Stimulated activated CD4-positive, alpha-beta T cell treated with anti-CD3 and anti-CD28 coated beads, Interleukin-12 subunit alpha, Interleukin-12 subunit beta, amount 100 ng/mL, for 48 hours (primary cell): ENCODE data around the gene SH2D3A.
"Not testable (repeated sequence)": the region's sequence is repeated elsewhere in the genome, so short reads cannot be mapped to it uniquely, and the experiment has no call there.

ENCODE experiments used
- DNase-seq, 3 donors: peaks; one replicate each; pipeline ENCODE4 v3.0.0-alpha.2; 2020; ENCODE audit warnings: low read depth in 2 of 3, low spot score in 1 of 3

The SH2D3A gene

DNA sequence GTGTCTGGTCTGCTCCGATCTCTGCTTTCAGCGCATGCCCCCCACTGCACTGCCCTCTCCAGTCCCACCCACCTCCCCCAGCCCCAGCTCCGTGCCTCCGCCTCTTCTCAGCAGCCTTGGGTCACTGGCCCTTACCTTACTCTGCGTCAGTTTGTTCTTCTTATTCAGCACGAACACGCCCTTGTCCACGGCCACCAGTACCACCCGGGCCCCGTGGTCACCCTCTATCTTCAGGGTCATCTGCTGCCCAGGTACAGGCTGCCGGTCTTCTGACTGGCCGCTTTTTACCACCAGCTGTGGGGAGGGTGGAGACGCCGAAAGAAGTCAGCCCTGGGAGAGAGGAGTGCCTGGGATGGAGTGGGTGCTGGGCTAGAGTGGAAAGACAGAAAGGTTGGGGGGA, 57.7 kb downstream of the SH2D3A start:
- DNase-seq: no peak

DNA sequence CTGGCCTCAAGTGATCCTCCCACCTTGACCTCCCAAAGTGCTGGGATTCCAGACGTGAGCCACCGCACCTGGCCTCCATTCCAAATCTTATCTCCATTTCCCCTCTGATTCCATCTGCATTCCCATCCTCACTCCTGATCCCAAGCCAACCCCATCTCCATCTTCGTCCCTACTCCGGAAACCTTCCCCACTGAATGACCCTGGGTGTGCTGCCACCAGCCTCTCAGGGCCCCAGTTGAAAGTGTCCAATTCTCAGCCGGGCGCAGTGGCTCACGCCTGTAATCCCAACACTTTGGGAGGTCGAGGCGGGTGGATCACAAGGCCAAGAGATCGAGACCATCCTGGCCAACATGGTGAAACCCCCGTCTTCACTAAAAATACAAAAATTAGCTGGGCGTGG, 58.3 kb downstream of the SH2D3A start:
- not testable (repeated sequence) for DNase-seq

DNA sequence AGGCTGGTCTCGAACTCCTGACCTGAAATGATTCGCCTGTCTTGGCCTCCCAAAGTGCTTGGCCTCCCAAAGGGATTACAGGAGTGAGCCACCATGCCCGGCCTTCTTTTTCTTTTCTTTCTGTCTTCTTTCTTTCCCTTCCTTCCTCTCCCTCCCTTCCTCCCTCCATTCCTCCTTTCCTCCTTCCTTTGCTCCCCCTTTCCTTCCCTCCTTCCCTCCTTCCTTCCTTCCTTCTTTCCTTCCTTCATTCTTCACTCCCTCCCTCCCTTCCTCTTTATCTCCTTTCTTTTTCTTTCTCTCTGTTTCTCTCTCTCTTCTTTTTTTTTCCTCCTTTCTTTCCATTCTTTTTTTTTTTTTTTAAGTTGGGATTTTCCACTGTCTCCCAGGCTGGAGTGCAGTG, 58.9 kb downstream of the SH2D3A start:
- DNase-seq: no peak

DNA sequence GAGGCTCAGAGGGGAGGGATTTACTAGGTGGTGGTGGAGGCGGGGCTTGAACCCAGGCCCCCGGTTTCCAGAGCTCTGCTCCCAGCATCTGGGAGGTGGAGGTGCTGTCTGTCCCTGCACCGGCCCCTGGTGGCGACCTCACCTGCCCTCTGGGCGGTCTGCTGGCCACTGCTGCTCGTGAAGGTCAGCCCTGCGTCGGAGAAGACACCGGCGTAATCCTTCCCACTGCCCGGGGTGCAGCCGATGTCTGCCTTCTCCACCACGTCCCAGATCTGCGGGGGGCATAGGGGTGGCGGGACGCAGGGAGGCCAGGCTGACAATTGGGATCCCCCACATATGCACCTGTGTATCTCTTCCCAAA, 59.6 kb downstream of the SH2D3A start:
- DNase-seq: no peak

DNA sequence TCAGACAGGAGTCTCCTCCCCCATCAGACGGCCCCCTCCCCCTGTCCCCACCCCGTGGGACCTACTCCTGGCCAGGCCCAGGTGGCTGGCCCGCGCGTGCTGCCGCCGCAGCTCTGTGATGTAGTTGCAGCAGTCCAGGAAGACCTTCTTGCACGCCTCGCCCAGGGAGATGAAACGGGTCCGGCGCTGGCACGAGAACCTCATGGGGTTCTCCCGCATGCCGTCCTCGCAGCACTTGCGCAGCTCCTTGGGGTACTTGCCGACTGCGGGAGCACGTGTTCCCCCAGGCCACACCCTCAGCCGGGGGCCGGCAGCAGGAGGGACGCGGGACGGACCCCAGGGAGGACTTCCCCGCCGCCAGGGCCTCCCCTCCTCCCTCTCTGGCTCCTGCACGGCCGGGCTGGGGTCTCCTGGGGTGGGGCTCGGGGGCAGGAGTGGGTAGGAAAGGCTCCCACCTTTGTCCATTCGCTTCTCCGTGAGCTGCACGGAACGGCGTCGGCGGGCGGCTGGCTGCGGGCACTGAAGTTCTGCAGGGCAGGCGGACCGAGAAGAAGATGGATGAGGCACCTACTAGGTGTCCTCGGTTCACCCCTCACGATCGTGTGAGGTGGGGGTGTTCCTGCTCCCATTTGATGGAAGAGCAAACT, 60.1 kb downstream of the SH2D3A start:
- DNase-seq: no peak

DNA sequence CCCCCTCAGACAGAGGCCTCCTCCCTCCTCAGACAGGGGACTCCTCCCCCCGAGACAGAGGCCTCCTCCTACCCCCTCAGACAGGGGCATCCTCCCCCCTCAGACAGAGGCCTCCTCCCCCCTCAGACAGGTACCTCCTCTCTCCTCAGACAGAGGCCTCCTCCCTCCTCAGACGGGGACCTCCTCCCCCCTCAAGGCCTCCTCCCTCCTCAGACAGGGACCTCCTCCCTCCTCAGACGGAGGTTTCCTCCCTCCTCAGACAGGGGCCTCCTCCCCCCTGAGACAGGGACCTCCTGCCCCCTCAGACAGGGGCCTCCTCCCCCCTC, 60.6 kb downstream of the SH2D3A start:
- DNase-seq: no peak

DNA sequence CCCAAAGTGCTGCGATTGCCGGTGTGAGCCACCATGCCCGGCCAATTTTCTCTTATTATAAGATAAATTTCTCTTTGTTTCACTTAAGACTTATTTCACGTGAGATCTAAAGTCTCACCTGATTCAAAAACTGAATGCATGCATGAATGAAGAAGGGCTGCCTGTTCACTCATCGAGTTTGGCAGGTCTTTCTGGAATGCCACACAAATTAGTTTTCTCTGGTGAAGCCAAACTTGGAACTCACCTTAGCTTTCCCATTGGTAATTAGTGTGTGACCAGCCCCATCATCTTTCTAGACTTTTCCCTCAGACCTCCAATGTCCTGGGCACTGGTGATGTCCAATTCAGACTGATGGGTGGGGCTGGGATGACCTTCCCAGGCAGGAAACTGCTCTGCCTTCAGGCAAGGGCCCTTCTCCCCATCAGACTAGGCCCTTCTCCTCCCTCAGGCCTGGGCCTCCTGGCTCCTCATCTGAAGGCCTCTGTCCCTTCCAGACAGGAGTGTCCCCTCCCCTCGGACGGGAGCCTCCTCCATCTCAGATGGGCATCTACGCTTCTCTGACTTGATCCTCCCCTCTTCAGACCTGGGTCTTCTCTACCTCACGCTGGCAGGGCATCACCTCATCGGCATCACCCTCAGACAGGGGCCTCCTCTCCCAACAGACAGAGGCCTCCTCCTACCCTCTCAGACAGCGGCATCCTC, 61.2 kb downstream of the SH2D3A start:
- DNase-seq: no peak
